HepG2 (cell line): ENCODE results near the gene NPDC1. TPM values are rescaled to one million over a fixed set of nuclear protein-coding genes. Genes with fewer than 3 reads are reported as not detected.

Experiments used
- ARNT ChIP-seq: fragments of 450-650 bp; IDR thresholded peaks from 2 replicates; pipeline ENCODE4 v1.6.1; 2017
- ATM ChIP-seq: fragments of 450-650 bp; IDR thresholded peaks from 2 replicates; pipeline ENCODE4 v1.7.1; 2017; ENCODE audit warnings: mild to moderate bottlenecking, borderline replicate concordance
- HDAC2 ChIP-seq: sonication (generic); formaldehyde crosslinking; IDR thresholded peaks from 2 replicates; pipeline ENCODE4 v1.4.0; 2020; ENCODE audit warnings: missing genetic modification reagents
- HIVEP1 ChIP-seq: sonication (generic); formaldehyde crosslinking; IDR thresholded peaks from 2 replicates; pipeline ENCODE4 v1.4.0; 2020; ENCODE audit warnings: mild to moderate bottlenecking, missing genetic modification reagents
- MATR3 ChIP-seq: sonication (generic); formaldehyde crosslinking; IDR thresholded peaks from 2 replicates; pipeline ENCODE4 v1.4.0; 2020; ENCODE audit warnings: missing genetic modification reagents
- NFATC3 ChIP-seq: sonication (generic); formaldehyde crosslinking; IDR thresholded peaks from 2 replicates; pipeline ENCODE4 v1.5.1; 2020; ENCODE audit warnings: mild to moderate bottlenecking, missing genetic modification reagents
- PAX8 ChIP-seq: sonication (generic); formaldehyde crosslinking; IDR thresholded peaks from 2 replicates; pipeline ENCODE4 v1.8.0; 2022; ENCODE audit warnings: mild to moderate bottlenecking, missing genetic modification reagents, borderline replicate concordance
- PHF20 ChIP-seq: sonication (generic); formaldehyde crosslinking; IDR thresholded peaks from 2 replicates; pipeline ENCODE4 v1.5.0; 2020; ENCODE audit warnings: mild to moderate bottlenecking, missing genetic modification reagents
- RBM22 ChIP-seq: fragments of 200-400 bp; formaldehyde crosslinking; optimal IDR thresholded peaks from 2 replicates; pipeline ENCODE3; 2017; ENCODE audit warnings: mild to moderate bottlenecking, low read length, moderate library complexity
- RCOR2 ChIP-seq: IDR thresholded peaks from 2 replicates; pipeline ENCODE4 v1.6.1; 2016; ENCODE audit warnings: missing biosample characterization, missing genetic modification reagents
- RXRB ChIP-seq: IDR thresholded peaks from 2 replicates; pipeline ENCODE4 v1.6.1; 2016; ENCODE audit warnings: borderline replicate concordance, missing genetic modification reagents, missing compliant biosample characterization
- SP140L ChIP-seq: sonication (generic); formaldehyde crosslinking; IDR thresholded peaks from 2 replicates; pipeline ENCODE4 v1.4.0; 2020; ENCODE audit warnings: missing genetic modification reagents, borderline replicate concordance
- TCF7 ChIP-seq: sonication (generic); IDR thresholded peaks from 2 replicates; pipeline ENCODE4 v1.6.1; 2016; ENCODE audit warnings: antibody characterized with exemption, low read depth
- ZC3H4 ChIP-seq: sonication (generic); formaldehyde crosslinking; IDR thresholded peaks from 2 replicates; pipeline ENCODE4 v1.4.0; 2020; ENCODE audit warnings: missing genetic modification reagents, borderline replicate concordance
- ZNF143 ChIP-seq: sonication (generic); formaldehyde crosslinking; IDR thresholded peaks from 2 replicates; pipeline ENCODE4 v1.4.0; 2020; ENCODE audit warnings: missing genetic modification reagents
- ZNF333 ChIP-seq: sonication (generic); formaldehyde crosslinking; IDR thresholded peaks from 2 replicates; pipeline ENCODE4 v1.4.0; 2020; ENCODE audit warnings: mild to moderate bottlenecking, missing genetic modification reagents, borderline replicate concordance
- ZNF33A ChIP-seq: sonication (generic); formaldehyde crosslinking; IDR thresholded peaks from 2 replicates; pipeline ENCODE4 v1.5.1; 2020; ENCODE audit warnings: missing genetic modification reagents, mild to moderate bottlenecking, moderate library complexity, borderline replicate concordance
- ZNF367 ChIP-seq: sonication (generic); formaldehyde crosslinking; IDR thresholded peaks from 2 replicates; pipeline ENCODE4 v1.4.0; 2020; ENCODE audit warnings: missing genetic modification reagents, borderline replicate concordance
- ZNF577 ChIP-seq: sonication (generic); formaldehyde crosslinking; IDR thresholded peaks from 2 replicates; pipeline ENCODE4 v1.4.0; 2020; ENCODE audit warnings: mild to moderate bottlenecking, low read depth, missing genetic modification reagents, borderline replicate concordance
- ZNF7 ChIP-seq: IDR thresholded peaks from 2 replicates; pipeline ENCODE4 v1.6.1; 2016; ENCODE audit warnings: missing biosample characterization, missing genetic modification reagents
- ZSCAN29 ChIP-seq: sonication (generic); formaldehyde crosslinking; conservative IDR thresholded peaks from 2 replicates; pipeline ENCODE4 v1.4.0; 2020; ENCODE audit warnings: mild to moderate bottlenecking, missing genetic modification reagents
- polyA plus RNA-seq, 8 experiments: library from polyadenylated mRNA; depleted of rRNA in 3 of 8; stranded (reverse) in 7 of 8; unstranded in 1 of 8; fragments of >200 nt; fragmentation: Illumina TruSeq in 4 of 8; extraction: Trizol in 4 of 8; gene quantifications; 2 replicates each; pipeline versions ENCODE4 v1.2.1 to v1.2.3, GENCODE V29; 2011 to 2016; ENCODE audit warnings: low read depth in 4 of 8, missing spikeins in 1 of 8, mixed read lengths in 1 of 8; ENCODE audit not compliant: insufficient read depth in 1 of 8
- total RNA-seq, 5 experiments: library from RNA; depleted of rRNA; stranded (reverse); fragments of >200 nt; fragmentation: Illumina TruSeq; extraction: Trizol; gene quantifications; 2 replicates each; pipeline ENCODE4 v1.2.3, GENCODE V29; 2016; ENCODE audit warnings: low read depth in 1 of 5
- TF ChIP-seq, protein P1 (sequence below): sonication (generic); formaldehyde crosslinking; IDR thresholded peaks from 2 replicates; pipeline ENCODE4 v1.8.0; 2022; ENCODE audit warnings: missing genetic modification reagents, low read depth, mild to moderate bottlenecking, borderline replicate concordance
- TF ChIP-seq, protein P2 (sequence below): sonication (generic); formaldehyde crosslinking; conservative IDR thresholded peaks from 2 replicates; pipeline ENCODE4 v1.4.0; 2020; ENCODE audit warnings: mild to moderate bottlenecking, missing genetic modification reagents, moderate library complexity
- TF ChIP-seq, protein P3 (sequence below): sonication (generic); formaldehyde crosslinking; IDR thresholded peaks from 2 replicates; pipeline ENCODE4 v1.4.0; 2020; ENCODE audit warnings: missing genetic modification reagents, borderline replicate concordance
- TF ChIP-seq, protein P4 (sequence below): sonication (generic); formaldehyde crosslinking; IDR thresholded peaks from 2 replicates; pipeline ENCODE4 v1.8.1; 2022; ENCODE audit warnings: low read depth, mild to moderate bottlenecking, missing genetic modification reagents

Gene NPDC1
- total and polyA plus RNA-seq, 2 of the 13 experiments (the other 11 are each of a cell fraction or from before 2014, with no cell fraction given): 0.84 to 5.4 TPM

DNA sequence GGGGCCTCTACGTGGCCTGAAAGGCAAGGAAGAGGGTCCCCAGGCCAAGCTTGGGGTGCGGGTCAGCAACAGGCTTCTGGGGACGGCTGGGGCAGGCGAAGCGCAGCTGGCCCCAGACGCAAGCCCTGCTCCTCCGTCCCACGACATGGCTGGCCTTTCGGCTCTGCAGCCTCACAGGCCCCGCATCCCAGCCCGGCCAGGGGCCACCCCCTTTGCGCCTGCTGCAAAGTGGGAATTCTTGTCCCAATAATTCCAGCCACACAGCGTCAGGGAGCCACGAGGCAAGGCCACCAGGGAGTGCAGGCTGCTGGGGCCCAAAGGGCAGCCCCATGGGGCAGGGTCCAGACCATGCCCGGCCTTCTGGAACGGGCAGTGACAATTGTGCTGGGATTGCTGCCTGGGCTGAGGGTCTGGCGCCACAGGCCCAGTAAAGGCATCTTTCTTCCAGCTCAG is 9.0 kb upstream of the NPDC1 start (continued):
- TF ChIP-seq ATM (no peak), ZNF143 (CRISPR knock-in tag) (peak; percentile 29), RXRB (CRISPR knock-in tag) (no peak), PAX8 (CRISPR knock-in tag) (no peak), TCF7 (no peak), HIVEP1 (0 out of 2 replicates have a peak, but pooled peaks have one; percentile 29), ZNF577 (no peak), RBM22 (no peak), ZC3H4 (CRISPR knock-in tag) (no peak), ZNF333 (CRISPR knock-in tag) (peak; percentile 51; the same call in 1 of the 2 replicates), HDAC2 (CRISPR knock-in tag) (no peak), ARNT (no peak), SP140L (no peak), RCOR2 (no peak), ZNF7 (no peak), NFATC3 (no peak), ZSCAN29 (CRISPR knock-in tag) (no peak), PHF20 (CRISPR knock-in tag) (0 out of 2 replicates have a peak, but pooled peaks have one; percentile 3), ZNF367 (no peak; the same call in 1 of the 2 replicates), ZNF33A (CRISPR knock-in tag) (no peak; the same call in 1 of the 2 replicates), MATR3 (CRISPR knock-in tag) (no peak)
- TF ChIP-seq, protein P1, sequence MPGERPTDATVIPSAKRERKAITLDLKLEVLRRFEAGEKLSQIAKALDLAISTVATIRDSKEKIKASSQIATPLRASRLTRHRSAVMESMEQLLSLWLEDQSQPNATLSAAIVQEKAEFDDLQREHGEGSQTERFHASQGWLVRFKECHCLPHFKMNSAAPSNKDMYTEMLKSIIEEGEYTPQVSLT (CRISPR knock-in tag): no peak
- TF ChIP-seq, protein P2, sequence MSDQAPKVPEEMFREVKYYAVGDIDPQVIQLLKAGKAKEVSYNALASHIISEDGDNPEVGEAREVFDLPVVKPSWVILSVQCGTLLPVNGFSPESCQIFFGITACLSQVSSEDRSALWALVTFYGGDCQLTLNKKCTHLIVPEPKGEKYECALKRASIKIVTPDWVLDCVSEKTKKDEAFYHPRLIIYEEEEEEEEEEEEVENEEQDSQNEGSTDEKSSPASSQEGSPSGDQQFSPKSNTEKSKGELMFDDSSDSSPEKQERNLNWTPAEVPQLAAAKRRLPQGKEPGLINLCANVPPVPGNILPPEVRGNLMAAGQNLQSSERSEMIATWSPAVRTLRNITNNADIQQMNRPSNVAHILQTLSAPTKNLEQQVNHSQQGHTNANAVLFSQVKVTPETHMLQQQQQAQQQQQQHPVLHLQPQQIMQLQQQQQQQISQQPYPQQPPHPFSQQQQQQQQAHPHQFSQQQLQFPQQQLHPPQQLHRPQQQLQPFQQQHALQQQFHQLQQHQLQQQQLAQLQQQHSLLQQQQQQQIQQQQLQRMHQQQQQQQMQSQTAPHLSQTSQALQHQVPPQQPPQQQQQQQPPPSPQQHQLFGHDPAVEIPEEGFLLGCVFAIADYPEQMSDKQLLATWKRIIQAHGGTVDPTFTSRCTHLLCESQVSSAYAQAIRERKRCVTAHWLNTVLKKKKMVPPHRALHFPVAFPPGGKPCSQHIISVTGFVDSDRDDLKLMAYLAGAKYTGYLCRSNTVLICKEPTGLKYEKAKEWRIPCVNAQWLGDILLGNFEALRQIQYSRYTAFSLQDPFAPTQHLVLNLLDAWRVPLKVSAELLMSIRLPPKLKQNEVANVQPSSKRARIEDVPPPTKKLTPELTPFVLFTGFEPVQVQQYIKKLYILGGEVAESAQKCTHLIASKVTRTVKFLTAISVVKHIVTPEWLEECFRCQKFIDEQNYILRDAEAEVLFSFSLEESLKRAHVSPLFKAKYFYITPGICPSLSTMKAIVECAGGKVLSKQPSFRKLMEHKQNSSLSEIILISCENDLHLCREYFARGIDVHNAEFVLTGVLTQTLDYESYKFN (CRISPR knock-in tag): no peak
- TF ChIP-seq, protein P3, sequence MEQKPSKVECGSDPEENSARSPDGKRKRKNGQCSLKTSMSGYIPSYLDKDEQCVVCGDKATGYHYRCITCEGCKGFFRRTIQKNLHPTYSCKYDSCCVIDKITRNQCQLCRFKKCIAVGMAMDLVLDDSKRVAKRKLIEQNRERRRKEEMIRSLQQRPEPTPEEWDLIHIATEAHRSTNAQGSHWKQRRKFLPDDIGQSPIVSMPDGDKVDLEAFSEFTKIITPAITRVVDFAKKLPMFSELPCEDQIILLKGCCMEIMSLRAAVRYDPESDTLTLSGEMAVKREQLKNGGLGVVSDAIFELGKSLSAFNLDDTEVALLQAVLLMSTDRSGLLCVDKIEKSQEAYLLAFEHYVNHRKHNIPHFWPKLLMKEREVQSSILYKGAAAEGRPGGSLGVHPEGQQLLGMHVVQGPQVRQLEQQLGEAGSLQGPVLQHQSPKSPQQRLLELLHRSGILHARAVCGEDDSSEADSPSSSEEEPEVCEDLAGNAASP (CRISPR knock-in tag): no peak
- TF ChIP-seq, protein P4, sequence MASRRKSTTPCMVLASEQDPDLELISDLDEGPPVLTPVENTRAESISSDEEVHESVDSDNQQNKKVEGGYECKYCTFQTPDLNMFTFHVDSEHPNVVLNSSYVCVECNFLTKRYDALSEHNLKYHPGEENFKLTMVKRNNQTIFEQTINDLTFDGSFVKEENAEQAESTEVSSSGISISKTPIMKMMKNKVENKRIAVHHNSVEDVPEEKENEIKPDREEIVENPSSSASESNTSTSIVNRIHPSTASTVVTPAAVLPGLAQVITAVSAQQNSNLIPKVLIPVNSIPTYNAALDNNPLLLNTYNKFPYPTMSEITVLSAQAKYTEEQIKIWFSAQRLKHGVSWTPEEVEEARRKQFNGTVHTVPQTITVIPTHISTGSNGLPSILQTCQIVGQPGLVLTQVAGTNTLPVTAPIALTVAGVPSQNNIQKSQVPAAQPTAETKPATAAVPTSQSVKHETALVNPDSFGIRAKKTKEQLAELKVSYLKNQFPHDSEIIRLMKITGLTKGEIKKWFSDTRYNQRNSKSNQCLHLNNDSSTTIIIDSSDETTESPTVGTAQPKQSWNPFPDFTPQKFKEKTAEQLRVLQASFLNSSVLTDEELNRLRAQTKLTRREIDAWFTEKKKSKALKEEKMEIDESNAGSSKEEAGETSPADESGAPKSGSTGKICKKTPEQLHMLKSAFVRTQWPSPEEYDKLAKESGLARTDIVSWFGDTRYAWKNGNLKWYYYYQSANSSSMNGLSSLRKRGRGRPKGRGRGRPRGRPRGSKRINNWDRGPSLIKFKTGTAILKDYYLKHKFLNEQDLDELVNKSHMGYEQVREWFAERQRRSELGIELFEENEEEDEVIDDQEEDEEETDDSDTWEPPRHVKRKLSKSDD (CRISPR knock-in tag): no peak
